HepG2 (cell line): Measurements from ENCODE around the gene CAPN9. TPM values are rescaled to one million over a fixed set of nuclear protein-coding genes. Genes with fewer than 3 reads are reported as not detected.

Source experiments
- CAMTA2 ChIP-seq: sonication (generic); formaldehyde crosslinking; IDR thresholded peaks from 2 replicates; pipeline ENCODE4 v1.4.0; 2020; ENCODE audit warnings: mild to moderate bottlenecking, missing genetic modification reagents, borderline replicate concordance
- CENPT ChIP-seq: sonication (generic); formaldehyde crosslinking; IDR thresholded peaks from 2 replicates; pipeline ENCODE4 v1.8.0; 2022; ENCODE audit warnings: low read depth, mild to moderate bottlenecking, moderate library complexity, missing genetic modification reagents
- CREB1 ChIP-seq, 2 experiments: fragments of 450-650 bp in 1 of 2; IDR thresholded peaks; 2 replicates each; pipeline ENCODE4 v1.6.1; 2016 to 2017; ENCODE audit warnings: control low read depth in 1 of 2, mild to moderate bottlenecking in 1 of 2, missing compliant biosample characterization in 1 of 2, missing genetic modification characterization in 1 of 2
- DR1 ChIP-seq: sonication (generic); formaldehyde crosslinking; IDR thresholded peaks from 2 replicates; pipeline ENCODE4 v1.8.0; 2021; ENCODE audit warnings: mild to moderate bottlenecking, missing genetic modification reagents, inconsistent platforms
- HIVEP1 ChIP-seq: sonication (generic); formaldehyde crosslinking; IDR thresholded peaks from 2 replicates; pipeline ENCODE4 v1.4.0; 2020; ENCODE audit warnings: mild to moderate bottlenecking, missing genetic modification reagents
- JUN ChIP-seq: sonication (generic); formaldehyde crosslinking; IDR thresholded peaks from 2 replicates; pipeline ENCODE4 v1.4.0; 2020; ENCODE audit warnings: mild to moderate bottlenecking, missing genetic modification reagents
- MAFF ChIP-seq: IDR thresholded peaks from 2 replicates; pipeline ENCODE4 v1.6.1; 2011; ENCODE audit warnings: low read depth, low read length, improper control_type of control experiment
- PHF8 ChIP-seq: sonication (generic); formaldehyde crosslinking; IDR thresholded peaks from 2 replicates; pipeline ENCODE4 v1.5.0; 2020; ENCODE audit warnings: missing genetic modification reagents
- SIN3A ChIP-seq: IDR thresholded peaks from 2 replicates; pipeline ENCODE4 v1.6.1; 2011; ENCODE audit warnings: low read depth, mild to moderate bottlenecking, control low read depth, low read length, borderline replicate concordance
- SMAD3 ChIP-seq: sonication (generic); formaldehyde crosslinking; IDR thresholded peaks from 2 replicates; pipeline ENCODE4 v1.4.0; 2020; ENCODE audit warnings: missing genetic modification reagents
- SP140L ChIP-seq: sonication (generic); formaldehyde crosslinking; IDR thresholded peaks from 2 replicates; pipeline ENCODE4 v1.4.0; 2020; ENCODE audit warnings: missing genetic modification reagents, borderline replicate concordance
- SRSF9 ChIP-seq: fragments of 200-400 bp; formaldehyde crosslinking; IDR thresholded peaks from 2 replicates; pipeline ENCODE4 v1.6.1; 2018; ENCODE audit warnings: borderline replicate concordance, mild to moderate bottlenecking, low read depth, low read length; ENCODE audit not compliant: insufficient read depth, poor library complexity, severe bottlenecking
- ZFP36L2 ChIP-seq: sonication (generic); formaldehyde crosslinking; IDR thresholded peaks from 2 replicates; pipeline ENCODE4 v1.4.0; 2020; ENCODE audit warnings: missing genetic modification reagents
- ZNF136 ChIP-seq: sonication (generic); formaldehyde crosslinking; IDR thresholded peaks from 2 replicates; pipeline ENCODE4 v1.8.1; 2022; ENCODE audit warnings: low read depth, mild to moderate bottlenecking, moderate library complexity, missing genetic modification reagents
- ZNF143 ChIP-seq: sonication (generic); formaldehyde crosslinking; IDR thresholded peaks from 2 replicates; pipeline ENCODE4 v1.4.0; 2020; ENCODE audit warnings: missing genetic modification reagents
- ZNF260 ChIP-seq: sonication (generic); formaldehyde crosslinking; IDR thresholded peaks from 2 replicates; pipeline ENCODE4 v1.4.0; 2020; ENCODE audit warnings: missing genetic modification reagents, low read depth, mild to moderate bottlenecking, borderline replicate concordance
- ZNF3 ChIP-seq: IDR thresholded peaks from 2 replicates; pipeline ENCODE4 v1.7.0; 2017; ENCODE audit warnings: inconsistent platforms
- ZNF484 ChIP-seq: sonication (generic); formaldehyde crosslinking; IDR thresholded peaks from 2 replicates; pipeline ENCODE4 v1.5.1; 2020; ENCODE audit warnings: mild to moderate bottlenecking, low read depth, missing genetic modification reagents, borderline replicate concordance
- ZNF577 ChIP-seq: sonication (generic); formaldehyde crosslinking; IDR thresholded peaks from 2 replicates; pipeline ENCODE4 v1.4.0; 2020; ENCODE audit warnings: mild to moderate bottlenecking, low read depth, missing genetic modification reagents, borderline replicate concordance
- ZNF775 ChIP-seq: sonication (generic); formaldehyde crosslinking; IDR thresholded peaks from 2 replicates; pipeline ENCODE4 v1.4.0; 2020; ENCODE audit warnings: missing genetic modification reagents, mild to moderate bottlenecking, moderate library complexity, borderline replicate concordance
- polyA plus RNA-seq, 8 experiments: library from polyadenylated mRNA; depleted of rRNA in 3 of 8; stranded (reverse) in 7 of 8; unstranded in 1 of 8; fragments of >200 nt; fragmentation: Illumina TruSeq in 4 of 8; extraction: Trizol in 4 of 8; gene quantifications; 2 replicates each; pipeline versions ENCODE4 v1.2.1 to v1.2.3, GENCODE V29; 2011 to 2016; ENCODE audit warnings: low read depth in 4 of 8, missing spikeins in 1 of 8, mixed read lengths in 1 of 8; ENCODE audit not compliant: insufficient read depth in 1 of 8
- total RNA-seq, 5 experiments: library from RNA; depleted of rRNA; stranded (reverse); fragments of >200 nt; fragmentation: Illumina TruSeq; extraction: Trizol; gene quantifications; 2 replicates each; pipeline ENCODE4 v1.2.3, GENCODE V29; 2016; ENCODE audit warnings: low read depth in 1 of 5
- TF ChIP-seq, protein P1 (sequence below), 2 experiments: fragments of 450-650 bp in 1 of 2; sonication (generic) in 1 of 2; formaldehyde crosslinking; IDR thresholded peaks; 2 replicates each; pipeline versions ENCODE4 v1.5.0 to v1.8.0; 2020 to 2022; ENCODE audit warnings: mild to moderate bottlenecking in 1 of 2, missing genetic modification reagents in 1 of 2
- TF ChIP-seq, protein P2 (sequence below): sonication (generic); formaldehyde crosslinking; IDR thresholded peaks from 2 replicates; pipeline ENCODE4 v1.4.0; 2020; ENCODE audit warnings: missing genetic modification reagents
- TF ChIP-seq, protein P3 (sequence below): sonication (generic); formaldehyde crosslinking; conservative IDR thresholded peaks from 2 replicates; pipeline ENCODE4 v1.5.0; 2020; ENCODE audit warnings: missing genetic modification reagents
- TF ChIP-seq, protein P4 (sequence below): sonication (generic); formaldehyde crosslinking; IDR thresholded peaks from 2 replicates; pipeline ENCODE4 v1.4.0; 2020; ENCODE audit warnings: mild to moderate bottlenecking, missing genetic modification reagents

CAPN9 gene
- total and polyA plus RNA-seq, 2 of the 13 experiments (the other 11 are each of a cell fraction or from before 2014, with no cell fraction given), result 0.04 to 0.31 TPM

DNA sequence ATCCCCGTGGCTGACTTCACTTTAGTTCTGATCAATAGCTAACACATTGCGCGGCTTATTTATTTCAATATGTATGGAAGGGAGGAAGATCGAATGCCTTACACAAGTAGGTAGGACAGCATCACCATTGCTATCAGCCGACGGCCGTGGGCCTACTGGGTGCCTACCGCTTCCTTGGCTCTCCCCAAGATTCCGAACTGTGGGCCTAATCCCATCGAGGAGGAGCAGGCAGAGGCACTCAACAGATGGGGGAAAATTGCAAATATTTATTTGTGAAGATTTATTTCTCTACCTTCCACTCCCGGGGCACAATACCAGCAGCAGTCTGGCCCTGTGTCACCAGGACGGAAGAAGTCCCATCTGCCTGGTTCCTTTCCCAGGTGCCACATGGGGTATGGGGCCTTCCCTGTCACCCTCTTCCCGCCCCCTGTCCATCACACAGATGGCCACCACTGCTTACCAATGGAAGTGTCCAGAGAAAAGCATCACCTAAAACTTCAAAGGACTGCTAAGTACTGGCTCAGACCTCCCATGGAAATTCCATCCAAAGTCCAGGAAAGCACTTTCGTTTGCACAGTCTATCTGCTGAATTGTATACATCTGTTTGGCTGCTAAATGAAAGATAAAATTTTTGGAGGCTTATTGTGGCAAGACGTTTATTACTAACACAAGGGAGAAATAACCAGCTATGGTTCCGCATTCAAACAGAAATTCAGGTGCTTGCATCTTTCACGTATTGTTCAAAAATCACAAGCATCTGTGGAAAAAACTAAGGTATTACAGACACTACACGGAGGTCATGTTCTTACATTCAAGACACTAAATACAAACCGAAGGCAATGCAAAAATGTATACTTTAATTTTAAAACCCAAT, 45.1 kb upstream of the CAPN9 start (continued):
- TF ChIP-seq, protein P1, sequence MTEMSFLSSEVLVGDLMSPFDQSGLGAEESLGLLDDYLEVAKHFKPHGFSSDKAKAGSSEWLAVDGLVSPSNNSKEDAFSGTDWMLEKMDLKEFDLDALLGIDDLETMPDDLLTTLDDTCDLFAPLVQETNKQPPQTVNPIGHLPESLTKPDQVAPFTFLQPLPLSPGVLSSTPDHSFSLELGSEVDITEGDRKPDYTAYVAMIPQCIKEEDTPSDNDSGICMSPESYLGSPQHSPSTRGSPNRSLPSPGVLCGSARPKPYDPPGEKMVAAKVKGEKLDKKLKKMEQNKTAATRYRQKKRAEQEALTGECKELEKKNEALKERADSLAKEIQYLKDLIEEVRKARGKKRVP (CRISPR knock-in tag; IDR thresholded peaks at IDR 0.05), result no peak; a peak in 1 of 4 replicates
- TF ChIP-seq ZNF136 (no peak), ZNF260 (CRISPR knock-in tag) (no peak), PHF8 (CRISPR knock-in tag) (no peak), SIN3A (no peak), HIVEP1 (no peak), ZNF577 (CRISPR knock-in tag) (no peak), SP140L (CRISPR knock-in tag) (no peak), MAFF (no peak), JUN (CRISPR knock-in tag) (no peak), SRSF9 (no peak), ZNF484 (CRISPR knock-in tag) (no peak), ZNF775 (CRISPR knock-in tag) (no peak), ZNF143 (CRISPR knock-in tag) (peak; percentile 68; the same call in 1 of the 2 replicates), CREB1 (IDR thresholded peaks at IDR 0.05) (peak; percentile 72), CREB1 (CRISPR knock-in tag; IDR thresholded peaks at IDR 0.05) (no peak; the same call in 1 of the 2 replicates), CAMTA2 (no peak), SMAD3 (CRISPR knock-in tag) (no peak), ZFP36L2 (CRISPR knock-in tag) (no peak), CENPT (no peak), ZNF3 (CRISPR knock-in tag) (no peak), DR1 (CRISPR knock-in tag) (no peak)
- TF ChIP-seq, protein P2, sequence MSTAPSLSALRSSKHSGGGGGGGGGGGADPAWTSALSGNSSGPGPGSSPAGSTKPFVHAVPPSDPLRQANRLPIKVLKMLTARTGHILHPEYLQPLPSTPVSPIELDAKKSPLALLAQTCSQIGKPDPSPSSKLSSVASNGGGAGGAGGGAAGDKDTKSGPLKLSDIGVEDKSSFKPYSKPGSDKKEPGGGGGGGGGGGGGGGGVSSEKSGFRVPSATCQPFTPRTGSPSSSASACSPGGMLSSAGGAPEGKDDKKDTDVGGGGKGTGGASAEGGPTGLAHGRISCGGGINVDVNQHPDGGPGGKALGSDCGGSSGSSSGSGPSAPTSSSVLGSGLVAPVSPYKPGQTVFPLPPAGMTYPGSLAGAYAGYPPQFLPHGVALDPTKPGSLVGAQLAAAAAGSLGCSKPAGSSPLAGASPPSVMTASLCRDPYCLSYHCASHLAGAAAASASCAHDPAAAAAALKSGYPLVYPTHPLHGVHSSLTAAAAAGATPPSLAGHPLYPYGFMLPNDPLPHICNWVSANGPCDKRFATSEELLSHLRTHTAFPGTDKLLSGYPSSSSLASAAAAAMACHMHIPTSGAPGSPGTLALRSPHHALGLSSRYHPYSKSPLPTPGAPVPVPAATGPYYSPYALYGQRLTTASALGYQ (CRISPR knock-in tag), result peak; percentile 30; the same call in 1 of the 2 replicates
- TF ChIP-seq, protein P3, sequence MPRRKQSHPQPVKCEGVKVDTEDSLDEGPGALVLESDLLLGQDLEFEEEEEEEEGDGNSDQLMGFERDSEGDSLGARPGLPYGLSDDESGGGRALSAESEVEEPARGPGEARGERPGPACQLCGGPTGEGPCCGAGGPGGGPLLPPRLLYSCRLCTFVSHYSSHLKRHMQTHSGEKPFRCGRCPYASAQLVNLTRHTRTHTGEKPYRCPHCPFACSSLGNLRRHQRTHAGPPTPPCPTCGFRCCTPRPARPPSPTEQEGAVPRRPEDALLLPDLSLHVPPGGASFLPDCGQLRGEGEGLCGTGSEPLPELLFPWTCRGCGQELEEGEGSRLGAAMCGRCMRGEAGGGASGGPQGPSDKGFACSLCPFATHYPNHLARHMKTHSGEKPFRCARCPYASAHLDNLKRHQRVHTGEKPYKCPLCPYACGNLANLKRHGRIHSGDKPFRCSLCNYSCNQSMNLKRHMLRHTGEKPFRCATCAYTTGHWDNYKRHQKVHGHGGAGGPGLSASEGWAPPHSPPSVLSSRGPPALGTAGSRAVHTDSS (CRISPR knock-in tag), result no peak
- TF ChIP-seq, protein P4, sequence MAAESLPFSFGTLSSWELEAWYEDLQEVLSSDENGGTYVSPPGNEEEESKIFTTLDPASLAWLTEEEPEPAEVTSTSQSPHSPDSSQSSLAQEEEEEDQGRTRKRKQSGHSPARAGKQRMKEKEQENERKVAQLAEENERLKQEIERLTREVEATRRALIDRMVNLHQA (CRISPR knock-in tag), result no peak
